Myocyte (in vitro differentiated cells): Measurements from ENCODE around the gene NT5C2. TPM values are rescaled to one million over a fixed set of nuclear protein-coding genes. Genes with fewer than 3 reads are reported as not detected.

Experiments used
- DNase-seq: peaks from one replicate; pipeline ENCODE4 v3.0.0-alpha.2; 2012; ENCODE audit warnings: low read depth
- total RNA-seq: library from RNA; depleted of rRNA; stranded (reverse); fragments of >200 nt; gene quantifications from 2 replicates; pipeline ENCODE4 v1.2.3, GENCODE V29; 2014

The NT5C2 gene
- total RNA-seq, 1 donor from 2014 or later = 79.4 TPM

- DNase-seq = no peak
Observed at GRCh38 chr10:103066141-103067098, 126.7 kb downstream of the NT5C2 start.

- DNase-seq = no peak
Observed at GRCh38 chr10:103064956-103065355, 128.1 kb downstream of the NT5C2 start.

DNA sequence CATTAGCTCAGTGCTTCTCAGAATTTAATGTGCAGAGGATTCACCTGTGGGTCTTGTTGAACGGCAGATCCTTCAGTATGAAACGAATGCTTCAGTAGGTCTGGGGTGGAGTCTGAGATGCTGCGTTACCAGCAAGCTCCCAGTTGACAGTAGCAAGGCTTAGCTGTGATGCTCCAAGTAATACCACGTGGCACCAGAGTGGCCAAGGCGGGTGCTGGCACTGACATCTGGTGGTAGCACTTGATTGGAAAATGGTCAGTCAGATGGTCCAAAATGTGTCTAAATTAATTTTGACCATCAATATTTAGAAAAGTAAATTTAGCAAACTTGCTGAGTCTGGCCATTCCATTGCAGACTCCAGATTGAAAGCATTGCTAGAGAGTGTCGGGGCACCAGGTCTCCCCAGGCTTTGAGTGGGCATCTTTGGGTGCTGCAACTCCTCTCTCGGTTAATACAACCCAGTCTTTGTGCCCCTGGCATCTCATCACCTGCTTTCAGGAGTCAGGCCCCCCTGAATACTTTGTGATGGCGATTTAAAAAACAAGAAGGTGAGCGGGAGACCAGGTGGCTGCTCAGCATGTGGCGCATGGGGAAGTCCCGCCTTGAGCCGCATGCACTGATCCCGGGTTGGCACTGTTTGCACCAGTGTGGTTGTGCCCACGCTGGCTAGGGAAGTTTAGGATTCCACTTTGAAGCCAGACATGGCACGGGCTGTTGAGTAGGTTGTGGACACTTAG, 130.1 kb downstream of the NT5C2 start:
- no peak for DNase-seq

GRCh38 chr10:103060575-103060974, 132.5 kb downstream of the NT5C2 start:
- DNase-seq = no peak

- no peak for DNase-seq
Observed at GRCh38 chr10:103058034-103058433, 135.0 kb downstream of the NT5C2 start.

DNA sequence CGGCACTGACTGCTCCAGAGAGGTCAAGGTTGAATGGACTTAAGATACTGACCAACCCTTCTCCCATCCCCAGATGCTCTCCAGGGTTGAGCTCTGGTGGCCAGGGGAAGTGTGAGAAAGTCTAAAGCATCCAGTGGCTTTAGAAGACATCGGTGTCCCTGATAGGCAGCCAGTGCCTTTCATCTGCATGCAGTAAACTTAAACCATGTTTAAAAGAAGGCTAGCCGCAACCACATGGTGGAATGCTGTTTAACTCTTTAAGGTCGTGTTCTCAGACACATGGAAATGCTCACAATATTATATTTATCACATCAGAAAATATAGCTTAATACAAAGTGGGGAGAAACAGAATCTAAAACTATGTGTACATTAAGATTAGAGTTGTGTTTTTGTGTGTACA, 138.0 kb downstream of the NT5C2 start:
- DNase-seq = no peak

GRCh38 chr10:103054621-103055020, 138.5 kb downstream of the NT5C2 start:
- no peak for DNase-seq

GRCh38 chr10:103053659-103054581, 139.2 kb downstream of the NT5C2 start:
- DNase-seq = peak; percentile 17

- DNase-seq = no peak
Observed at GRCh38 chr10:103049237-103049636, 143.8 kb downstream of the NT5C2 start.

DNA sequence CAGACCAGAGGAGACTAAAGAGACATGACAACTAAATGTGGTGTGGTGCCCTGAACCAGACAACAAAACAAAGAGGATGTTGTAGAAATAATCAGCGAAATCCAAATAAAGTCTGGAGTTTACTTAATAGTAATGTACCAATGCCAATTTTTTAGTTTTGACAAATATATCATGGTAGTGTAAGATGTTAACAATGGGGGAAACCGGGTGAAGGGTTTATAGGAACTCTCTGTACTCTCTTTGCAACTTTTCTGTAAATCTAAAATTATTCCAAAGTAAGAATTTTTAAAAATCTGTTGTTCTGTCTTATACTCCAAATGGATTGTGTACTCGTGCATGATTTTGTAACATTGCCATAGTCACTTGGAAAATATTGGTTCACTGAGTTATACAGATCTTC, 145.7 kb downstream of the NT5C2 start:
- no peak for DNase-seq

- no peak for DNase-seq
Observed at GRCh38 chr10:103045961-103046360, 147.1 kb downstream of the NT5C2 start.

DNA sequence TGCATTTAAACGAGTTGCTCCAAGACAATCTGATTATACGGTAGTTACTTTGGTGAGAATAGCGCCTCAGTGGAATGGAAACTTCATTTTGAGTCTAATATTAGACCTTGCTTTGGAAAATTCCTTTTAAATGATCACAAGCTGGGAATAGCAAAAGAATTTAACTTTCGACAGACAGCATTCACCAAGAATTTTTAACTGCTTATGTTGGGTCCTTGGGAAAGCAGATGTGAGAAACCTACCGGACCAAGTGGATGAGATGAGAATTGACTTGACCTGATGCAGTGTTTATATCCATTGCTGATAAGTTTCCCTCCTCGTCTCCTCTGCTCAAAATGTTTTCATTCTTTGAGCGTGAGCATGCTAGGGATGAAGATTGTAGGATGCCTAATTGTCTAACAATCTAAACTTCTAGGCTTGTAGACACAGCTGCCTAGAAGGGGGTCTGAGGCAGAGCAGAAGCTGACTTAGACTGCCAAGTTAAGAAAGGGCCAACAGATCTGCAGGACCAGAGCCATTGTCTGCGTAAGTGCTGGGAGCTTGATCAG, 148.1 kb downstream of the NT5C2 start:
- DNase-seq = peak; percentile 31

DNA sequence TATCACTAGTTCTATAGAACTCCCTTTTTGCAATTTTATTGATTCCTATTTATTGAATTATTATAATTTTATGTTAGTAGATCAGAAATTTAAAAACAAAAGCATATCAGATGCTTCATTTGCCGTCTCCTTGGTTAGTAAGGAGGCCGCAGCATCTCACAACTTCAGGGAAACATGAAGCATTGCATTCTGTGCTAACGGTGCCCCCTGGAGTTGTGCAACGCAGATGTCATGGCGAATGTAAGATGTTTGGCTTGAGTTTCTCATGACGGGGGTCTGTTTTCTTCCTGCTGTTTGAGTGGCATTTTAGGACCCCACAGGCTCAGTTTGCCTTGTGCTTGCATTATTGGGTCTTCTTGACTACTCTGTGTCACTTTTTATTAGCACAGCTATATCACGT, 150.2 kb downstream of the NT5C2 start:
- no peak for DNase-seq

DNA sequence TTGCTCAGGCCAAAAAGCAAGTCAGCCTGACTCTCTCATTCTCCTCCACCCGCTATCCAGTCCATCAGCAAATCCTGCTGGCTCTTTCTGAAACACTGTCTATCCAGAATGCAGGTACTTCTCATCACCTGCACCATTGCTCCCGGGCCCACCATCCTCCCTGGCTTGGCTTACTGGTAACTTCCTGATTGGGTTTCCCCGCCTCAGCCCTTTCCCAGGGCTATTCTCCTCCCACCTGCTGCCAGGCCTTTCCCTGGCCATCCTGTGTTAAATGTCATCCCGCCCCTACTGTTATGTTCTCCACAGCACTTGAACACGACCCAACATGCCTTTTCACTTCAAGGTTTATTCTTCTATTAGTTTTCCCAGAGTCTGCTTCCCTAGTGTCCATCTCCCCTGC, 150.9 kb downstream of the NT5C2 start:
- DNase-seq = no peak

GRCh38 chr10:103041391-103041790, 151.7 kb downstream of the NT5C2 start:
- DNase-seq = peak; percentile 61

- peak; percentile 32 for DNase-seq
Observed at GRCh38 chr10:103040418-103040817, 152.7 kb downstream of the NT5C2 start.

DNA sequence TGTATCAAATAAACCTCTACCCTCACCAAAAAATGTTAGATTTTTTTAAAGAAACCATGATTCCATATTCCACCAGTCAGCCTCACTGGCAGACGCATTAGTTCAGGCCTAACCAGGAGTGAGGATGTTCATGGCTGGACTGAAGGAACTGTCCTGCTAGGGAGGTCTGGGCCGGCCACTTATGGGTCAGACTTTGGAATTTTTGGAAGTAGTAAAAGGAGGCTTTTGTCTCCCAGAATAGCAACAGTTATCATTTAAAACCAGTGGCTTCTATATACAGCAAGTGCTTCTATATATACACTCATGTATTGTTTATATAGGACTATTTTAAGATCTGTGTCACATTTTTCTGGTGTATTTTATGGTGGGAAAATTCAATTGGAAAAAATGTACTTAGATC, 154.5 kb downstream of the NT5C2 start:
- DNase-seq = no peak
